Neural cell (in vitro differentiated cells): Measurements from ENCODE around the gene FHAD1.

ENCODE experiments used
- EP300 ChIP-seq: fragments of 450-650 bp; conservative IDR thresholded peaks from 2 replicates; pipeline ENCODE4 v1.6.1; 2014; ENCODE audit warnings: antibody characterized with exemption, mild to moderate bottlenecking, moderate library complexity; ENCODE audit not compliant: poor library complexity, severe bottlenecking
- EZH2 ChIP-seq: fragments of 200-600, 300-800 bp; shearing (Covaris generic), sonication (generic); IDR thresholded peaks from 2 replicates; pipeline ENCODE4 v1.6.1; 2014; ENCODE audit warnings: antibody characterized with exemption, low read length, borderline replicate concordance, mild to moderate bottlenecking; ENCODE audit not compliant: insufficient read depth, poor library complexity, severe bottlenecking
- MXI1 ChIP-seq: fragments of 450-650 bp; conservative IDR thresholded peaks from 2 replicates; pipeline ENCODE4 v1.6.1; 2014; ENCODE audit warnings: antibody characterized with exemption, mild to moderate bottlenecking; ENCODE audit not compliant: poor library complexity, severe bottlenecking
- POLR2AphosphoS5 ChIP-seq: IDR thresholded peaks from 2 replicates; pipeline ENCODE4 v1.6.1; 2012
- RAD21 ChIP-seq: fragments of 450-650 bp; conservative IDR thresholded peaks from 2 replicates; pipeline ENCODE4 v1.6.1; 2014; ENCODE audit warnings: antibody characterized with exemption, mild to moderate bottlenecking, moderate library complexity
- SMC3 ChIP-seq: fragments of 450-650 bp; conservative IDR thresholded peaks from 2 replicates; pipeline ENCODE4 v1.6.1; 2014; ENCODE audit warnings: antibody characterized with exemption, mild to moderate bottlenecking, moderate library complexity; ENCODE audit not compliant: poor library complexity
- TAF1 ChIP-seq: IDR thresholded peaks from 2 replicates; pipeline ENCODE4 v1.6.1; 2012; ENCODE audit warnings: low read depth
- TF ChIP-seq, protein P1 (sequence below): fragments of 450-650 bp; IDR thresholded peaks from 2 replicates; pipeline ENCODE4 v1.5.1; 2014; ENCODE audit warnings: antibody characterized with exemption, mild to moderate bottlenecking, moderate library complexity; ENCODE audit not compliant: poor library complexity, severe bottlenecking
- TF ChIP-seq, protein P2 (sequence below): IDR thresholded peaks from 2 replicates; pipeline ENCODE4 v1.6.1; 2012; ENCODE audit warnings: borderline replicate concordance

DNA sequence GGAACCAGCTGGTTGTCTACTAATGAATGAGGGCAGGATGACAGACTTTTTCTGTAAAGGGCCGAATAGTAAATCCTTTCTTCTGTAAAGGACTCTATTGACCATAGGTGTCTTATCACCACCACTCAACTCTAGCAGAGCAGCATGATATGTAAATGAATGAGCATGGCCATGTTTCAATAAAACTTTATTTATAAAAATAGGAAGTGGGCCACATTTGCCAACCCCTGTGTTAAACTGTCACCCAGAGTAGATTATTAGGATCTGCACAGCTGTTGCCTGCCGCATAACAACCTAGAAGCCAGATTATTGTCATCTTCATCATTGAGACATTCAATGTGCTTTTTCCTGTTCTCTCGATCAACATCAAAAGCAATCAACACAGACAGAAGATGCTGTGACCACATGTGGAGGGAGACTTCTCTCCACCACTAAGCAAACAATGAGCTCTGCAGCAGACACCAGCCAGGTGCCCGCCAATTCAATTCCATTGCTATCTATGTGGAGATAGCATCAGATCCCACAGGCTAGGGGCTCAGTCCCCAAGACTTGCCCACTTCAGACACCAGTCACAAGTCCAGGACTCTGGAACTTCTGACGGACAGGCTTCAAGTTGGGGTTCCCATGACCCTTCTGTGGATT, 155.9 kb downstream of the FHAD1 start:
- TF ChIP-seq, protein P1, sequence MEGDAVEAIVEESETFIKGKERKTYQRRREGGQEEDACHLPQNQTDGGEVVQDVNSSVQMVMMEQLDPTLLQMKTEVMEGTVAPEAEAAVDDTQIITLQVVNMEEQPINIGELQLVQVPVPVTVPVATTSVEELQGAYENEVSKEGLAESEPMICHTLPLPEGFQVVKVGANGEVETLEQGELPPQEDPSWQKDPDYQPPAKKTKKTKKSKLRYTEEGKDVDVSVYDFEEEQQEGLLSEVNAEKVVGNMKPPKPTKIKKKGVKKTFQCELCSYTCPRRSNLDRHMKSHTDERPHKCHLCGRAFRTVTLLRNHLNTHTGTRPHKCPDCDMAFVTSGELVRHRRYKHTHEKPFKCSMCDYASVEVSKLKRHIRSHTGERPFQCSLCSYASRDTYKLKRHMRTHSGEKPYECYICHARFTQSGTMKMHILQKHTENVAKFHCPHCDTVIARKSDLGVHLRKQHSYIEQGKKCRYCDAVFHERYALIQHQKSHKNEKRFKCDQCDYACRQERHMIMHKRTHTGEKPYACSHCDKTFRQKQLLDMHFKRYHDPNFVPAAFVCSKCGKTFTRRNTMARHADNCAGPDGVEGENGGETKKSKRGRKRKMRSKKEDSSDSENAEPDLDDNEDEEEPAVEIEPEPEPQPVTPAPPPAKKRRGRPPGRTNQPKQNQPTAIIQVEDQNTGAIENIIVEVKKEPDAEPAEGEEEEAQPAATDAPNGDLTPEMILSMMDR: no peak
- TF ChIP-seq POLR2AphosphoS5: no peak
- no peak for TF ChIP-seq MXI1
- no peak for TF ChIP-seq TAF1
- no peak for TF ChIP-seq EP300
- TF ChIP-seq EZH2: no peak
- TF ChIP-seq, protein P2, sequence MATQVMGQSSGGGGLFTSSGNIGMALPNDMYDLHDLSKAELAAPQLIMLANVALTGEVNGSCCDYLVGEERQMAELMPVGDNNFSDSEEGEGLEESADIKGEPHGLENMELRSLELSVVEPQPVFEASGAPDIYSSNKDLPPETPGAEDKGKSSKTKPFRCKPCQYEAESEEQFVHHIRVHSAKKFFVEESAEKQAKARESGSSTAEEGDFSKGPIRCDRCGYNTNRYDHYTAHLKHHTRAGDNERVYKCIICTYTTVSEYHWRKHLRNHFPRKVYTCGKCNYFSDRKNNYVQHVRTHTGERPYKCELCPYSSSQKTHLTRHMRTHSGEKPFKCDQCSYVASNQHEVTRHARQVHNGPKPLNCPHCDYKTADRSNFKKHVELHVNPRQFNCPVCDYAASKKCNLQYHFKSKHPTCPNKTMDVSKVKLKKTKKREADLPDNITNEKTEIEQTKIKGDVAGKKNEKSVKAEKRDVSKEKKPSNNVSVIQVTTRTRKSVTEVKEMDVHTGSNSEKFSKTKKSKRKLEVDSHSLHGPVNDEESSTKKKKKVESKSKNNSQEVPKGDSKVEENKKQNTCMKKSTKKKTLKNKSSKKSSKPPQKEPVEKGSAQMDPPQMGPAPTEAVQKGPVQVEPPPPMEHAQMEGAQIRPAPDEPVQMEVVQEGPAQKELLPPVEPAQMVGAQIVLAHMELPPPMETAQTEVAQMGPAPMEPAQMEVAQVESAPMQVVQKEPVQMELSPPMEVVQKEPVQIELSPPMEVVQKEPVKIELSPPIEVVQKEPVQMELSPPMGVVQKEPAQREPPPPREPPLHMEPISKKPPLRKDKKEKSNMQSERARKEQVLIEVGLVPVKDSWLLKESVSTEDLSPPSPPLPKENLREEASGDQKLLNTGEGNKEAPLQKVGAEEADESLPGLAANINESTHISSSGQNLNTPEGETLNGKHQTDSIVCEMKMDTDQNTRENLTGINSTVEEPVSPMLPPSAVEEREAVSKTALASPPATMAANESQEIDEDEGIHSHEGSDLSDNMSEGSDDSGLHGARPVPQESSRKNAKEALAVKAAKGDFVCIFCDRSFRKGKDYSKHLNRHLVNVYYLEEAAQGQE: no peak
- TF ChIP-seq SMC3: no peak
- no peak for TF ChIP-seq RAD21
